ENCODE data around the gene CORO2B.

The CORO2B gene

GRCh38 chr15:68615301-68615700, 36.5 kb downstream of the CORO2B start:
- no peak for DNase-seq (ENCODE audit: low read depth)
- no peak overlapping the region for H3K4me3 ChIP-seq (ENCODE audit: low read depth, low read length)
- TF ChIP-seq MYC (IDR thresholded peaks at IDR 0.05; ENCODE audit: low read depth, low read length), result no peak
- no peak for TF ChIP-seq CTCF (IDR thresholded peaks at IDR 0.05; ENCODE audit: low read depth, low read length)
- TF ChIP-seq MAX (IDR thresholded peaks at IDR 0.05; ENCODE audit: low read depth, low read length), result no peak
- no peak for TF ChIP-seq POLR2A (IDR thresholded peaks at IDR 0.05; ENCODE audit: extremely low read depth, insufficient read length)

- DNase-seq (ENCODE audit: low read depth), result no peak
- no peak for TF ChIP-seq MAX (IDR thresholded peaks at IDR 0.05; ENCODE audit: low read depth, low read length)
- TF ChIP-seq CTCF (IDR thresholded peaks at IDR 0.05; ENCODE audit: low read depth, low read length), result no peak
- no peak for TF ChIP-seq MYC (IDR thresholded peaks at IDR 0.05; ENCODE audit: low read depth, low read length)
- TF ChIP-seq POLR2A (IDR thresholded peaks at IDR 0.05; ENCODE audit: extremely low read depth, insufficient read length), result no peak
Observed at GRCh38 chr15:68615811-68616210, 37.0 kb downstream of the CORO2B start.

GRCh38 chr15:68616397-68616796, 37.6 kb downstream of the CORO2B start:
- peak; percentile 34 for DNase-seq (ENCODE audit: low read depth)
- TF ChIP-seq MYC (IDR thresholded peaks at IDR 0.05; ENCODE audit: low read depth, low read length) (no peak), POLR2A (IDR thresholded peaks at IDR 0.05; ENCODE audit: extremely low read depth, insufficient read length) (no peak), CTCF (IDR thresholded peaks at IDR 0.05; ENCODE audit: low read depth, low read length) (no peak), MAX (IDR thresholded peaks at IDR 0.05; ENCODE audit: low read depth, low read length) (no peak)
- no peak overlapping the region for H3K4me3 ChIP-seq (ENCODE audit: low read depth, low read length)

More at GRCh38 chr15:68615811-68616210, 37.0 kb downstream of the CORO2B start:
- no peak overlapping the region for H3K4me3 ChIP-seq (ENCODE audit: low read depth, low read length)

DNA sequence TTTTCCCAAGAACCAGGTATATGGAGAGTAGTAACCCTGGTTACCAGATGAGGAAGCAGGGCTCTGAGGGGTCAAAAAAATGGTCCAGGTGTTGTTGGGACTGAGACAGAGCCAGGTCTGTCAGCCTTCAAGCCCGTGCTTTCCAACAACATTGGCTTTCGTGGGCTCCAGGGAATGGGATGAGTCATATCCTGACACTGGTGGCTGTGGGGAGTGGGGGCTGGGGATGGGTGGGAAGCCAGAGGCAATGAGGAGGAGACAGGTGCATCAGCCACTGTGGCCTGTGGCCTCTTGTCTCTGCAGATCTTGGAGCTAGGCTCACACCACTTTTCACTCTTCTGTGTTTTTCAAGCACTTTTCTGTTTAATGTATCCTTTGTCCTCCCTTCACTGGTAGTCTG, 38.2 kb downstream of the CORO2B start:
- H3K4me3 ChIP-seq (ENCODE audit: low read depth, low read length), result no peak overlapping the region
- no peak for DNase-seq (ENCODE audit: low read depth)
- TF ChIP-seq MAX (IDR thresholded peaks at IDR 0.05; ENCODE audit: low read depth, low read length), result no peak
- TF ChIP-seq POLR2A (IDR thresholded peaks at IDR 0.05; ENCODE audit: extremely low read depth, insufficient read length), result no peak
- TF ChIP-seq MYC (IDR thresholded peaks at IDR 0.05; ENCODE audit: low read depth, low read length), result no peak
- TF ChIP-seq CTCF (IDR thresholded peaks at IDR 0.05; ENCODE audit: low read depth, low read length), result no peak

DNA sequence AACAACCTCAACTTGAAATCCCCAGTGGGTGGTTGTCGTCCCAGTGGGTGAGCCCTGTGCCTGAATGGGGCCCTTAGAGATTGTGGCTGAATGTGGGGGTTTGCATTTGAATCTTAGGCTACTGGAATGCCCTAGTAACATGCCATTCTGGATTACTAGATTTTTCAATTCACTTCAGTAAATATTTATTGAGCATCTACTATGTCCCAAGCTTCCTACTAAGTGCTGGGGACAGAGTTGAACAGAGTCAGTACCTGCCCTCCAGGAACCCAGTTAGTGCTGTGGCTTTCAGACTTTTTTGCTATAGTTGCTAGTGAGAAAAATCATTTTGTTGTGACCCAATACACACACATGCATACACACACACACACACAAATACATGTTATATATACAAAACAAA, 39.0 kb downstream of the CORO2B start:
- H3K4me3 ChIP-seq (ENCODE audit: low read depth, low read length), result no peak overlapping the region
- TF ChIP-seq MAX (IDR thresholded peaks at IDR 0.05; ENCODE audit: low read depth, low read length), result no peak
- TF ChIP-seq CTCF (IDR thresholded peaks at IDR 0.05; ENCODE audit: low read depth, low read length), result no peak
- no peak for TF ChIP-seq POLR2A (IDR thresholded peaks at IDR 0.05; ENCODE audit: extremely low read depth, insufficient read length)
- no peak for TF ChIP-seq MYC (IDR thresholded peaks at IDR 0.05; ENCODE audit: low read depth, low read length)
- DNase-seq (ENCODE audit: low read depth), result no peak

- H3K4me3 ChIP-seq (ENCODE audit: low read depth, low read length), result no peak overlapping the region
- no peak for TF ChIP-seq MYC (IDR thresholded peaks at IDR 0.05; ENCODE audit: low read depth, low read length)
- TF ChIP-seq MAX (IDR thresholded peaks at IDR 0.05; ENCODE audit: low read depth, low read length), result 0 out of 2 replicates have a peak, but pooled peaks have one; percentile 6
- peak; percentile 14 for DNase-seq (ENCODE audit: low read depth)
Observed at GRCh38 chr15:68618394-68618793, 39.6 kb downstream of the CORO2B start.
